UCSD-AML1 (cell line): Measurements from ENCODE around the gene FCHSD1.
A peak's percentile ranks its signal among the peaks of the same experiment; 100 is the strongest.

Experiments used
- DNase-seq: peaks from one replicate; lab custom pipeline; 2025; ENCODE audit not compliant: unreplicated experiment; lab: John Stamatoyannopoulos, UW

The FCHSD1 gene

DNA sequence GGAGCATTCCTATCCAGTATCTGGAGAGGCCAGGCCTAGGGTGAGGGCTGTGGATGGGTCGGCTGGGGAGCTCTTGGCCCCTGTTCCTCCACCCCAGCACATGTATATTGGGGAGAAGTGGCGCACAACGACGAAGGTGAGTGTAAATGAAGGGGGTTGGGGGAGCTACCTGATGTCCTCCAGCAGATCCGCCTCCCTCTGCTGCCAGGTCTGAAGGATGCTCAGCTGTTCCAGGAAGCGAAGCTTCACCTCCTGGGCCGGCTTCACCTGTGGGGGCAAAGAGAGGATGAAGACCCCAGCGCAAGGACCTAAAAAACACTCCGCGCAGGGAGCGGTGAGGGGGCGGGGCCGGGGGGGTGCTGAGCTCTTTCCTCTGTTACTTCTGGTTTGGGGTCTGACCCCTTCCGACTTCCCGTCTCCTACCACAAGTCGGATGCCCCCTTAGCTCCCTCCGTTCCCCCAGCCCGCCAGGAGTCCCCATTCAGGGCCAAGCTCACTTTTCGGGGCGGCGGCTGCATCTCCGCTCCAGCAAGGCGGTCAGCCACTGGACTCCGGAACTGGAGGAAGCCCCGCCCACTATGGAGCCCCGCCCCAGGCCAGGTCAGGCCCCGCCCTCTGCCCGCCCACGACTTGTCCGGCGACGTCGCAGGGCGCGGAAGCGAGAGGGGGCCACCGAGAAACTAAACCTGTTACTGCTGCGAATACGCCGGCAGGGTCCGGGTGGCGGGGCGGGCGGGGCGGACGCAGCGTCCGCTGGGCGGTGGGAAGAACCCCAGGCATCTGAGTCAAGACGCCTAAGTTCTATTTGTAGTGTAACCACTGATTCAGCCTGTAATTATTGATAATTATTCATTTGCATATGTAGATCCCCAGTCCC is at the start of gene FCHSD1:
Gene FCHSD1, minus strand, starts transcription at position 568 of the 877 bp plus-strand sequence. Its CDS starts 50 bp downstream, at position 518.
- DNase-seq, result peak; percentile 74

DNA sequence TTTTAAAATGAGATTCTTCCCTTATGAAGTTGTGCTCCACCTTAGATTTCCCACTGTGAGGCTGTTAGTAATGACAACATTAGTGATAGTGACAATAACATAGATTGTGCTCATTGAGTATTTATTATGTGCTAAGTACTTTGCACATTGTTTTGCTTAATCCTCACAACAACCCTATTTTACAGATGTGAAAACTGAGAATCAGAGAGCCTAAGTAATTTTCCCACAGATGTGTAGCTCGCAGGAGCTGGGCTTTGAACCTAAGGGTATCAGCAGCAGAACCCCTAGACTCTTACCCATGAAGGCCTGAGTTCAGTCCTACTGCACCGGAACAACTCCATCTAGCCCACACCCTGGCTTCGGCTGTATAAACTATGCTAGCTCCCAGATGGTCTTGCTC is 46.4 kb upstream of the FCHSD1 start:
- DNase-seq, result no peak

DNA sequence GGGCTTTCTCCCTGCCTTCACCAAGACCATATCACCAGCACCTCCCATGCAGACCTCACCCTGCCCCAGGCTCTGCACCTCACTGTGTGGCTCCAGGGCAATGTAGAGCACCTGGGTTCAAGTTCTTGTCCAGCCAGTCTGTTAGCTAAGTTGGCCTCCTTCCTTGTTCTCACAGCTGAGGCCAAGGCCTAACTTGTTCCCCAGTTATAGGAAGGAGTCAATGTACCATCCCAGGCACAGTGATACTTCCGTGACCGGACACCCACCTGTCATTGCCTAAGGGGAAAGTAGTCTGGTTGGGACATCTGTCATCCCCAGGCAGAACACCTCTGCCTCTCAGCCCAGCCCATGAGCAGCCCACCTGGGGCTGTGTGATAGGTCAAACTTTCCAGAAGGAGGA is 45.2 kb upstream of the FCHSD1 start:
- DNase-seq, result no peak

DNA sequence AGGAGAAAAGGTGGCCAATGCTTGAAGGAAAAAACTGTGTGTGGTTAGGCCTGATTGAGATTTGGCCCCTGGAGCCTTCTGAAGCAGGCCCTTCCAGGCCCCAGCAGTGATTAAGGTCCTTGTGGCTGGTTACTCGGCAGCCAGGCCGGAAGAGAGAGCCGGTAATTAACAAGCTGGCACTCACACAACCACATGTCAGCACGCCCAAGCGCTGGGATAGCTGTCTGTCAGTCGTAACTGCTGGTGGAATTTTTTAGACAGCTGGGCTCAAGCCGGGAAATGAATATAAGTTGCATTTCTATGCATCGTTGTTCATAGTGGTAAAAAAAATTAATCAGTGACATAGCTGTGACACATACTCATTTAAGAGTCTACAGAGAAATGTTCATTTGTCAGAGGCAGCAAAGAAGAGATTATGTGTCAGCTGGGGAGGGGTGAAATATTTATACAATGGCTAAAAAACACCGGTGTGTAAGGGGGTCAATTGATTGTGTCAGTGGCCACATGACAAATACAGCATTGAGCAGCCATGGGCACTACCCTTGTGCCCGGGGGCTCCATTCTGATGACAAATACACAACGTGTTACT is 44.5 kb upstream of the FCHSD1 start:
- DNase-seq, result no peak

DNA sequence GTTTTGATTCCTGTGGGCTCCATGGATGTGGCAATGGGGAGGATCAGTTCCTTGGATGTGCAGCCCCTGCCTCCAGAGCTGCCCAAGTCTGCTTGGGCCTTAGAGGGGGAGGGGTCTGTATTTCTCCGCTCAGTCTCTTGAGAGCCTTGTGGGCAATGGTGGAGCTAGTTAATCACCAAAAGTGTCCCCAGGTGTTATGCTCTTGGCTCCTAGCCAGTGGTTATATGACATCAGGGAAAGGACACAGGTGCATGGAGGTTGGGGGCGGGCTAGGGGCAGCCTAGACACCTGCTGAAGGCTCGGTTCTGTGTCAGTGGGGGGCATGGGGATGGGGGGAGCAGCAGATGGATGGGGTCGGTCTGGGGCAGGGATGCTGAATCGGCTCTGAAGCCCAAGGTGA is 43.3 kb upstream of the FCHSD1 start:
- no peak for DNase-seq

DNA sequence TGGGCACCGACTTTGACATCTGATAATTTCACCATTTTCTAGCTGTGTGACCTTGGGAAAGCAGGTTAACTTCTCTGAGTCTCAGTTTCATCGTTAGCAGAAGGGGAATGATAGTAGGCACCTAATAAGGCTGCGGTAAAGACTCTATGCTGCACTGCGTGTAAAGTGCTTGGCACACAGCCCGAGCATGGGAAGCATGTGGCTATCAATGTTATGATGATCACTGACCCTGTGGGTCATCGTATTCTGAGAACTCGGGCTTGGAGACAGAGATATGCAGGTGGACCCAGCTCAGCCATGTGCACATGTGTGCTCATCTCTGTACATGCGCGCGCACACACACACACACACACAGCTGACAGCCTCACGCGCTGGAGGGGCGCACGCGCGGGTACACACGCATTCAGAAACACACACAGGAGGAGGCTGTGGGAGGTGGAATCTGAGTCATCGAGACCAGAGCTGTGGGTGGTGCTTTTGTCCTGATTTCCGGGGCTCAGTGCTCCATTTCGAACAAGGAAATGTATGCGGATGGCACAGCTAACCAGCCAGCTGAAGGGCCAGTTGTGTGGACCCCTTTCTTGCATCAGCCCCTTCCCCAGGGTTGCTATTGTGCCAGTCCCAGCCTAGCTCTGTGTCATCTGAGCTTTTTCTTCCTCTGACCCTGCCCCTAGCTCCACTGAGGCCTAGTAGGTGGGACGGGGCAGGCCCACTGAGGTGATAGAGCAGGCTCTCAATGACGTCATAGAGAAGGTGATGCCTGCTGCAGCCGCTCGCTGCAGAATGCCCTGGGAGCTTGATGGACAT is 41.9 kb upstream of the FCHSD1 start:
- DNase-seq, result no peak

DNA sequence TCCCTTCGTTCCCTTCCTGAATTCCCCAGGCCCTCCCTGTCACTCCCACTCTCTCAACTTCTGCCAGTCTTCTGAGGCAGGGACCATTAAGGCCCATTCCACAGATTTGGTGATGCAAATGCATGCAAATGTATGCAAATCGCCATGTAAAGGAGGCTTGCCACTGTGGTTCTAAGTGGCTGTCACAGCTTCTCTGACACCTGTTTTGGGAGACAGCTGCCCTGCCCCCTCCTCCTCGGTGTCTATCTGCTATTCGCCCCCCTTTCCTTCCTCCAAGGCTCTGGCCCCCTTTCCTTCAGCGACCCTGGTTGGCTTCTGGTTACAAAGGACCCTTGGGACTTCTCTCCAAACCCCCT is 41.3 kb upstream of the FCHSD1 start:
- DNase-seq, result no peak

DNA sequence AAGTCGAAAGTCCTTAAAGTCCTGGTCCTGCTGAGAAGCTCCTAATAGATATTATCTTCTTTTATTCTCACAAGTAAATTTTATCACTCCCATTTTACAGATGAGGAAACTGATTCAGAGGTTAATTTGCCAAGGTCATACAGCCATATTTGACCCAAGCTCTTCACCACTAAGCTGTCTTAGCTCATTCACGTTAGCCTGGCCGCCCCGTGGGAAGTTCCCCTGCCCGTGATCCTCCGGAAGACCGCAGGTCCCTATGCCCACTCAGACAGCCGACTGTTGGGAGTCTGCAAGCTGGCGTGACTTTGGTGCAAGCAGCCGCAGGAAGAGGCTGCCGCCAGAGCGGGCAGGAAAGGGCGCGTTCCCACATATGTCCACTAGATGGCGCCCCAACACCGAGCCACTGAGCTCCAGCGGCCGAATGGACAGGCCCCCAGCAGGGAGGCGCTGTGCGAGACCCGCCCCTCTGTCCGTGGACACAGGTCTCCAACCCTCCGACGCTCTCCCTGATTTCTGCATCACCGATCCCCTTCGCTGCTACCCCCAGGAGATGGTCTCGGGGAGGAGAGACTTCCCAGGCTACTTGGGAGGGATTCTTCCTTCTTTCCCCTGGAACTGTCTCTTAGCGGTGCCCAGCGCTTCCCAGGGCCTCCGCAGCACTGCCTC is 40.8 kb upstream of the FCHSD1 start:
- peak; percentile 89 for DNase-seq

DNA sequence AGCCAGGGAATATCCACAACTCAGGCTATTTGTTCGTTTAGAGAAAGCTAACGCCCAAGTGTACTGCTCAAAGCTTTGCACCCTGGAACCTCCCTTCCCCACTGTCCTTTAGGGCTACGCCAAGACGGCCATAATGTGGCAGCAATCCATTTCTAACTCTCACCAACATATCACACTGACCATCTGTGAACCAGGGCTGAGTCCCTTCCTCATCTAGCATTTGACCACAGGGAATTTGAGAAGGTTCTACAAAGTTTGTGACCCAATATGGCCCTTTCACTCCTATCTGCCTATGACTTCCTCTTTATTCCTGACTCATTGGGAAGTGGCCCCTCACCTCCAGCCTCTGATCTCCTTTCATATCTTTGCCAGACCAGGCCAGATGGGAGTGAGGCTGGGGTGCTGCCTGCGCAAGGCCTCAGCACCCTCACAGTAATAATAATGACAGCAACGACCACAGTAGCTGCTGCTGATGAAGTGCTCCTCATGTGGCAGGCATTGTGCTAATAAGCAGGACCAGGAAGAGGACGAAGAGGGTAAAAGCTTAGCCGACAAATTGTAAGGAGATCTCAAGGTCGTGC is 40.2 kb upstream of the FCHSD1 start:
- peak; percentile 34 for DNase-seq

DNA sequence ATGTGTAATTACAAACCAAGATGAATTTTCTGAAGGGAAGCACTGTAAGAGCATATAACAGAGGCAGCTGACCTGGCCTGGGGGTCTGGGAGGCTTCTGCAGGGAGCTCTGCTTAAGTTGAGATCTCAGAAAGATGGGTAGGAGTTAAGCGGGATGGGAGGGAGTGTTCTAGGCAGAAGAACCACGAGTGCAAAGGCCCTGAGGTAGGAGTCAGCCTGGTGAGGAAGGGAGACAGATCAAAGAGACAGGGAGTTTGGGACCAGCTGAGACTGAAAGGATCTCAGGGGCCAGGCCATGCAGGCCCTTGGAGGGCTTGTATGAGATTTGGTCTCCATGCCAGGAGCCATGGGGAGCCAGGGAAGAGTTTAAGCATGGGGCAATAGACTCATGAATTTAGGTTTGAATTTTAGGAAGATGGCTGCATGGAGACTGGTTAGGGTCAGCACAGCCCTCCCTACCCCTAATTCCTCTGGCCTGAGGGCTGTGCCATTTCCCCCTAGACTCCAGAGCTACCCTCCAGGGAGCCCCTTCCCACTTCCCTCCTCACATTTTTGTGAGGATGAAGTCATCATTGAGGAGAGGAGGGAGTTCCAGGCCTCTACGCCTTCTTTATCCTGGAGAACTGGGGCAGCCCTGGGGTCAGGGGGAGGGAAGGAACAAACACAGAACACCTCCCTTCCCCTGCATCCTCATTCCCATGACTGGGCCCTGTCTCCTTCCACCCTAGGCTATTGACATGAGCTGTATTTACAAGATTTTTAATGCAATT is 35.6 kb upstream of the FCHSD1 start:
- DNase-seq, result no peak

DNA sequence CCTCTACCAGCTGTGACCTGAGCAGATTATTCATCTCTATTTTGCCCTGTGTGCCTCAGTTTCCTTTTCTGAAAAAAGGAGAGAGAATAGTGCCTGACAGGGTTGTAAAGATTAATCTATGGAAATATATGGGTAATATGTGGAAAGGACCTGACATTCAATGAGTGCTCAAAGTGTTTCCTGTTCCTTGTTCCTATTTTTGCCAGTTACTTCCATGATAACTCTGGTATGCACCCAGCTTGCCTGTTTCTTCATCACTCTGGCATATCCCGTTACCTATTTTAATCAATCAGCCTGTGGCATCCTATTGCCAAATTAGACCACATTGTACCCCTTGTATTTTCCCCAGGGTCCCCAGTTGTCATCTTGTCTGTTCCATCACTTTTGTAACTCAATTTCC is 34.4 kb upstream of the FCHSD1 start:
- no peak for DNase-seq

DNA sequence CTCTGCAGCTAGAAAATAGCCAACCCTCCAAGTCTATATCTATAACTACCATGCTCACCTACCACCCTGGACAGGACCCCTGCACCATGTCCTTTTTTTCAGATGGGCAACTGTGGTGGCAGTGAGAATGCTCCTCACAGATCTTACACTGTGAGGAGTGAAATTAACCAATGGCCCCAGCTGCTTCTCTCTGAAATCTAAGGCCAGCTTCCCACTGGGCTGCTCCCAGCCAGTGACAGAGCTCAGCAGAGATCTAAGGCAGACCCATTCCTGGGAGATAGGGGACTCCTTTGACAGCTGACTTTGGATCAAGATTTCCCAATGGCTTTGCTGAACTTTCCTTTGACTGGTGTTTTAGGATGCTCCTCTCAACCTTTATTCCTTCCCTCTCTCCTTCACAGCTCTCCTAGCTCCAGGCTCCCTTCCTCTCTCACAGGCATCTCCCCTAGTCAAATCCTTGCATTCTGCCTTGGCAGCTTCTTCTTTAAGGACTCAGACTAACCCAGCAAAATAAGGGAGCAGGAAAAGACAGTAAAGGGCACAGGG is 32.5 kb upstream of the FCHSD1 start:
- no peak for DNase-seq

DNA sequence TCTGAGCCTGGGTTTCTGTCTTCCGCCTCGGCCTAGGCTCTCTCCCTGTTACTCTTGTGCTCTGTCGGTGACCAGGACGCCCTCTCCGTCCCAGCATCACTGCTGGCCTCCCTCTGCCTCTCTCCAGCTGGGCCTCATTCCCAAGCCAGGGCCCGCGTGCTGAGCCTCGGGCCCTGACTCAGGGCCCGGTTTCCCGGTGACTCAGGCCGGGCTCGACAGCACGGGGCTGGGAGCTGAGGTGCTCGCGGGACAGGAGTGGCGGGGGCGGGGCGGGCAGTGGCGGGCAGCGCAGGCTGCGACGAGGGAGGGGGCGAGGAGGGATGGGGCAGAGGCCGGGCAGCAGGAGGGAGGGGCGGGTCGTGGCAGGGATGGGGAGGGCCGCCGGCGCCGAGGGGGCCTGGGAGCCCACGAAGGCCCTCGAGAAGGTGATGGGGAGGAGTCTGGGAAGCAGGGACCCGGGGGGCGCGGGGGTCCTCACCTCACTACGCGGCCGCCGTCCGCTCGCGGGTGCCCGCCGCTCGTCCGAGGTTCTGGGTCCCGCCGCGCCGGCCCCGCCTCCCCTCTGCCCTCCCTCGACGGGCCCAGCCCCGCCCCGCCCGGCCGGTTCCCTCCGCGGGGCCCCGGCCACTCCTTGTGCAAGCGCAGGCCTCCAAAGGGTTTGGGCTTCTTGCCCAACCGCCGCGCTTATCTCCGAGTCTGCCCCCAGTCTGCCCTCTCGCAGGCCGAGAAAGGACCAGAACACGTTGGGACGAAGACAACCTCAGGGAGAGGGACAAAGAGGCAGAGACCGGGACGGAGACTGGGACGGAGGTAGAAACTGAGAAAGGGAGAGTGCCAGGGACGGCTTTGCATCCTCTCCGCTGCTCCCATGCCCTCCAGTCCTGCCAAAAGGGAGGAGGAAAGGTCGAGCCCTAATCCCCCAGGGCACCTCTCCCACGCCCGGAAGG is 30.8 kb upstream of the FCHSD1 start, which contains the start of gene ARAP3:
Gene ARAP3, minus strand, starts transcription at position 536 of the 947 bp plus-strand sequence. CDS start 1,744 bp downstream, outside the sequence.
- DNase-seq, result peak; percentile 83

DNA sequence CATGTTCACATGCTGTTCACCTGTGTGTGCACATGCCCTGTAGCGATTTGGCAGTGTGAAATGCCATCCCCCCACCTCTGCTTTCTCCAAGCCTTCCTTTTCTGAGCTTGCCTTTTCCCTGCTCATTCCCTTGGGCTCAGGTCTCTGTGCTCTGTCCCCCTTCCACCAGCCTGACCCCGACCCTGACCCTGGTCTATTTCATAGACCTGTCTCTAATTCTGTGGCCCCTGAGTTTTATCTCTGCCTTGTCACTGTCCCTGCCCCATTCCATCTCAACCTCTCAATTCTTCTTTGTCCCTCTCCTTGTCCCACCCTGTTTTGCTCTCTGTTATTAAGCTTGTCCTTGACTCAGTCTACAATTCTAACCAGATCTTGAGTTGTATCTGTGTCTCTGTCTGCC is 30.1 kb upstream of the FCHSD1 start:
- DNase-seq, result no peak

DNA sequence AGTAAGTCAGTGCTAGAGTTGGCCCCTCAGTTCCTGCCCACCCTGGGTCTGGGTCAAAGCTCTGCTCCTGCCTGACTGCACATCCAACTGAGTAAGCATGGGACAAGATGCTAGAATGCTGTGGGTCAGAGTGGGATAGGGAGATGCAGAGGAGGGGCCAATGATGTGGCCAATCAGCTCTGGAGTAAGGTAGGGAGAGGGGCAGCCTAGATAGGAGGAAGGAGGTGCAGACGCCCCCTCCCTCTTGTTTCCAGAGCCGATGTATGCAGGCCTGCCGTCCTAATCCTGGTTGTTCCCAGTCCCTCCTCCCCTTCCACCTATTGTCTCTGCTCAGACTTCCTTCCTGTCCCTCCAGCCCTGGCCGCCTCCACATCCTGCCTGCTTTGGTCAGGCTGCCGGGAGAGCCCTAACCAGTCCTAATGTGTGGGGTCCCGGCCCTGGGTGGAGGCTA is 29.6 kb upstream of the FCHSD1 start:
- peak; percentile 71 for DNase-seq

DNA sequence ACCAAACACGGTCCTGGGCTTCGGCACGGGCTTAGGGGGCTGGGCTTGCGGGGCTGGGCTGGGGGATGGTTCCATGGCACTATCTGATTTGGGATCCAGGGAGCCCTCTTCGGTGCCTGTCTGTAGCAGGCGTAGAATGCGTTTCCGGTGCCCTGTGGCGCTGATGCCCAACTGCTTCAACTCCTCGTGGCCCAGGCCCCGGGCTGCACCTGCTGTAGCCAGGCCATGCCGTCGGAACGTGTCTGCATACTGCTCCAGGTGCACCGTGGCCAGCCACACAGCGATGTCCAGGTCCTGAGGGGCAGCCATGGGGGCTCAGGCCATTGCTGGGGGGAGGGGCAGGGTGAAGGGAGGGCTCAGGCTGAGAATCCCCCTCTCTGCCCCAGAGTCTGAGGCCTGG is 29.0 kb upstream of the FCHSD1 start:
- no peak for DNase-seq

DNA sequence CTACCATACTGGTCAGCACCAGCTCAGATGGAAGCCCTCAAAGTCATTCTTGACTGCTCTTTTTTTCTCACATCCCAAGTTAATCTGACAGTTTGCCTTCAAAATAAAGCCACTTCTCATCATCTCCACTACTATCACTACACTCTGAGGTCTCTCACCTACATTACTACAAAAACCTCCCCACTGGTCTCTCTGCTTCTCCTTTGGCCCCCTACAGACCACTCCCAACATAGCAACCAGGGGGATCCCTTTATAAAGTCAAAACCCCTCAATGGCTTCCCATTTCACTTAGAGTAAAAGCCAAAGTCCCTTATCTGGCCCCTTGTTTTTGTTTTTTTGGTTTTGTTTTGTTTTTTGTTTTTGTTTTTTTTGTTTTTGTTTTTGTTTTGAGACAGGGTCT is 26.2 kb upstream of the FCHSD1 start:
- no peak for DNase-seq

DNA sequence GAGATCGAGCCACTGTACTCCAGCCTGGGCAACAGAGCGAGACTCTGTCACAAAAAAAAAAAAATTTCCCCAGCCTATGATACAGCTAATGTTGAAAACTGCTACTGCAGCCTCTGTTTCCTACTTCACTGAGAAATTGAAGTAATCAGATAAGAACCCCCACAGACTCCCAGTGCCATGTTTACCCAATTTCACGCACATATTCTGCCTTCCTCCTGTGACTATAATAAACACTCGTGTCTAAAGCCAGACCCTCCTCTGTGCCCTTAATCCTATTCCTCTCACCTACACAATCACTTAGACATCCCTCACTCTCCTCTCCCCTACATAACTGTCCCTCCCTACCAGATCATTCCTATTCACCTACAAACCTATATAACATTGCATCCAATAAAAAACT is 24.5 kb upstream of the FCHSD1 start:
- no peak for DNase-seq

DNA sequence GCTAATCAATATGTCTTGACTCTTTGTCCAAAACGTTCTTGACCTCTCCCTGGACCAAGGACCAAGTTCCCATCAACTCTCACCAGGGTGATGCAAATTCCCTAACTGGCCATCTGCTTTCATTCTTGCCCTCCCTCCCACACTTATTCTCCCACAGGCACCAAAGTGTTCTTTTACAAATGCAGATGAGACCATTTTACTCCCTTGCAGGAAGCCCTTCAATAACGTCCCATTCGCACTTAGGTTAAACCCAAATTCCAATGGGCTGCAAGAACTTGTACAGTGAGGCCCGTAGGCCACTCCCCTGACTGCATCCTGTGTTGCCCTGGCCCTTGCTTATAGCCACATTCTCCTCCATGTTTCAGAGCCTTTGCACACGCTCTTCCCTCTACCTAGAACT is 23.5 kb upstream of the FCHSD1 start:
- DNase-seq, result no peak
